MM.1S (cell line): ENCODE measurements around the gene BCL11B.

Source experiments
- DNase-seq: peaks from one replicate; pipeline ENCODE4 v3.0.0-alpha.2; 2015
- H2AFZ ChIP-seq: fragments of 300-600 bp; sonication (generic); 2 replicates; pipeline ENCODE4 v1.6.0; 2016; ENCODE audit warnings: antibody characterized with exemption, low read length
- H3F3A ChIP-seq: fragments of 300-600 bp; sonication (generic); 2 replicates; pipeline ENCODE4 v1.6.1; 2016; ENCODE audit warnings: mild to moderate bottlenecking, antibody characterized with exemption, low read length, moderate library complexity, mixed read lengths; ENCODE audit not compliant: insufficient read depth
- H3K27ac ChIP-seq: fragments of 300-600 bp; sonication (generic); 2 replicates; pipeline ENCODE4 v1.5.1; 2016; ENCODE audit warnings: mild to moderate bottlenecking, low read length
- H3K27me3 ChIP-seq: fragments of 300-600 bp; sonication (generic); replicated peaks from 2 replicates; pipeline ENCODE4 v1.6.0; 2016; ENCODE audit warnings: low read length; ENCODE audit not compliant: insufficient read depth
- H3K36me3 ChIP-seq: fragments of 300-600 bp; sonication (generic); replicated peaks from 2 replicates; pipeline ENCODE4 v1.6.1; 2016; ENCODE audit warnings: mild to moderate bottlenecking, low read length, mixed read lengths; ENCODE audit not compliant: insufficient read depth
- H3K4me1 ChIP-seq: fragments of 300-600 bp; sonication (generic); 2 replicates; pipeline ENCODE4 v1.6.1; 2016; ENCODE audit warnings: low read length, mixed read lengths
- H3K4me2 ChIP-seq: fragments of 300-600 bp; sonication (generic); 2 replicates; pipeline ENCODE4 v1.6.0; 2016; ENCODE audit warnings: low read depth, low read length
- H3K4me3 ChIP-seq: fragments of 300-600 bp; sonication (generic); 2 replicates; pipeline ENCODE4 v1.5.1; 2016; ENCODE audit warnings: low read length, mixed read lengths
- H3K79me2 ChIP-seq: fragments of 300-600 bp; sonication (generic); 2 replicates; pipeline ENCODE4 v1.6.1; 2016; ENCODE audit warnings: mixed run types, low read length, mixed read lengths
- H3K9ac ChIP-seq: fragments of 300-600 bp; sonication (generic); 2 replicates; pipeline ENCODE4 v1.6.1; 2016; ENCODE audit warnings: low read length, mixed read lengths
- H3K9me2 ChIP-seq: fragments of 300-600 bp; sonication (generic); replicated peaks from 2 replicates; pipeline ENCODE4 v1.6.1; 2016; ENCODE audit warnings: mild to moderate bottlenecking, low read length, mixed read lengths; ENCODE audit not compliant: insufficient read depth
- H3K9me3 ChIP-seq: fragments of 300-600 bp; sonication (generic); replicated peaks from 2 replicates; pipeline ENCODE4 v1.6.1; 2016; ENCODE audit warnings: mild to moderate bottlenecking, low read length, mixed read lengths; ENCODE audit not compliant: insufficient read depth
- H4K20me1 ChIP-seq: fragments of 300-600 bp; sonication (generic); 2 replicates; pipeline ENCODE4 v1.6.1; 2016; ENCODE audit warnings: mild to moderate bottlenecking, low read length, moderate library complexity, mixed read lengths; ENCODE audit not compliant: insufficient read depth
- EZH2 ChIP-seq: fragments of 300-600 bp; sonication (generic); optimal IDR thresholded peaks from 2 replicates; pipeline ENCODE3; 2017; ENCODE audit warnings: low read depth, mild to moderate bottlenecking, antibody characterized with exemption, low read length, mixed read lengths
- EZH2phosphoT487 ChIP-seq: fragments of 300-600 bp; sonication (generic); IDR thresholded peaks from 2 replicates; pipeline ENCODE4 v1.6.1; 2018; ENCODE audit warnings: antibody characterized with exemption, low read length
- TF ChIP-seq, protein P1 (sequence below): fragments of 300-600 bp; sonication (generic); IDR thresholded peaks from 2 replicates; pipeline ENCODE4 v1.5.1; 2016; ENCODE audit warnings: antibody characterized with exemption, low read length, mixed read lengths

The BCL11B gene

DNA sequence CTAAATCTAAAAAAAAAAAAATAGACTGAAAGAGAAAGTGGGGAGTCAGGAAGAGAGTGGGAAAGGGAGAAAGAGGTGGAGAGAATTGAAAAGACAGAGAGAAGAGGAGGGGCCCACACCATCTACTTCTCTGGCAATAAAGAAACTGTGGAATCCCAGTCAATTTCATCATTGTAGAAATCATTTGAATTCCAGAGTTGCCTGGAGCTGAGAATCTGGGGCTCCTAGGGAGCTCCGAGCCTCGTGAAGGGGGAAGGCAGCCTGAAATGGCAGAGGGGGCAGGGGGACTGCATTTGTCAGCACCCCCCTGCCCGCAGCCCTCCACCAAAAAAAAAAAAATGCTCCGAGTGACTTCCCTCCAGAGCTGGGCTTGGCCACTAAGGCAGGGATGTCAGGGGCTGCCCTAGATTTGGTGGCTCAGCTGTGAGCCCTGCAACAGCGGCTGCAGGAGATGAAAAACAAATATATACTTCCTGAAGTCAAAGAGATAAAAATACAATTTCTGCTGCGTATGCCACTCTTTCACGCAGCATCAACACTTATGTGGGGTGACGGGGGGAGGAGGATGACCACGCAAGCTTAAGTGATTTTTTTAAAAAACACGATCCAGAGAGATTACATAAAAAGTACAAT is 80.5 kb downstream of the BCL11B start:
- no peak overlapping the region for H3K27ac ChIP-seq
- peak overlapping the region; percentile 38; the same call in 1 of the 2 replicates for H2AFZ ChIP-seq
- peak overlapping the region; percentile 46 for H3K4me3 ChIP-seq
- H3K79me2 ChIP-seq: no peaks in the 10 kb centered on the region
- no peak overlapping the region for H3K9ac ChIP-seq
- no peaks in the 10 kb centered on the region for H3K9me2 ChIP-seq
- peak; percentile 16 for DNase-seq
- no peaks in the 10 kb centered on the region for H3K4me1 ChIP-seq
- H3K27me3 ChIP-seq: no peaks in the 10 kb centered on the region
- H3F3A ChIP-seq: no peaks in the 10 kb centered on the region
- peak overlapping the region; percentile 60 for H3K4me2 ChIP-seq
- TF ChIP-seq, protein P1, sequence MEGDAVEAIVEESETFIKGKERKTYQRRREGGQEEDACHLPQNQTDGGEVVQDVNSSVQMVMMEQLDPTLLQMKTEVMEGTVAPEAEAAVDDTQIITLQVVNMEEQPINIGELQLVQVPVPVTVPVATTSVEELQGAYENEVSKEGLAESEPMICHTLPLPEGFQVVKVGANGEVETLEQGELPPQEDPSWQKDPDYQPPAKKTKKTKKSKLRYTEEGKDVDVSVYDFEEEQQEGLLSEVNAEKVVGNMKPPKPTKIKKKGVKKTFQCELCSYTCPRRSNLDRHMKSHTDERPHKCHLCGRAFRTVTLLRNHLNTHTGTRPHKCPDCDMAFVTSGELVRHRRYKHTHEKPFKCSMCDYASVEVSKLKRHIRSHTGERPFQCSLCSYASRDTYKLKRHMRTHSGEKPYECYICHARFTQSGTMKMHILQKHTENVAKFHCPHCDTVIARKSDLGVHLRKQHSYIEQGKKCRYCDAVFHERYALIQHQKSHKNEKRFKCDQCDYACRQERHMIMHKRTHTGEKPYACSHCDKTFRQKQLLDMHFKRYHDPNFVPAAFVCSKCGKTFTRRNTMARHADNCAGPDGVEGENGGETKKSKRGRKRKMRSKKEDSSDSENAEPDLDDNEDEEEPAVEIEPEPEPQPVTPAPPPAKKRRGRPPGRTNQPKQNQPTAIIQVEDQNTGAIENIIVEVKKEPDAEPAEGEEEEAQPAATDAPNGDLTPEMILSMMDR: no peak
- TF ChIP-seq EZH2phosphoT487 (no peak), EZH2 (no peak)
- no peaks in the 10 kb centered on the region for H4K20me1 ChIP-seq
- H3K9me3 ChIP-seq: no peaks in the 10 kb centered on the region
- H3K36me3 ChIP-seq: no peaks in the 10 kb centered on the region

DNA sequence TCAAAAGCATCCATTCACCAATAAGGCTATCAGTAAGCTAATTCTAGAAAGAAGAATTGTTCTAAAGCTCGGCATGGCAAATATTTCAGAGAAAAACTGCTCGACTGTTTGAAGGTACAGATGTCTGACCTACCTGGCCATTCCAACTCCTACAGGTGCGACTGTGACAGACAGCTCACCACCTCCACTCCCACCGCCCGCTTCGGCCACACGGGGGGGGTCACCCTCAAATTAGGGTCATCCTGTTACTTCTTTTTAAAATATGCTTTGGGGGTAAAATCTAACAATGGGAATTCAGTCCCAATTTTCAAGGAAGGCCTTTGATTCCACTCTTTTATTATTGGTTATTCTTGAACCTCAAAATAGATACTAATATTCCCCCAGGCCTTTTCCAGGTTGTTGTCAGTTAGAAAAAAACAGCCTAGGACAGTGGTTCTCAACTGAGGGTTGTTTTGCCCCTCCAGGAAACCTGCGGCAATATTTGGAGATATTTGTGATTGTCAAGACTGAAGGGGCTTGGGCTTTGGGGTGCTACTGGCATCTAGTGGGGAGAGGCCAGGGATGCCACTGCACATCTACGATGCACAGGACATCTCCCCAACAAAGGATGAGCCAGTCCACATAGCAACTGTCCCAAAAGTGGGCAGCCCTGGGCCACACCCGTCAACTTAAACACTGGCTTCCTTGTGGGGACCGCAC is 81.2 kb downstream of the BCL11B start:
- Histone ChIP-seq H3K27ac (no peak overlapping the region), H3K9me2 (no peaks in the 10 kb centered on the region), H3F3A (no peaks in the 10 kb centered on the region), H3K9me3 (no peaks in the 10 kb centered on the region), H2AFZ (no peak overlapping the region), H4K20me1 (no peaks in the 10 kb centered on the region), H3K9ac (no peak overlapping the region), H3K4me1 (no peaks in the 10 kb centered on the region), H3K36me3 (no peaks in the 10 kb centered on the region), H3K4me2 (peak overlapping the region; percentile 60; the same call in 1 of the 2 replicates), H3K4me3 (no peak overlapping the region), H3K79me2 (no peaks in the 10 kb centered on the region), H3K27me3 (no peaks in the 10 kb centered on the region)
- no peak for TF ChIP-seq EZH2
- TF ChIP-seq EZH2phosphoT487: no peak
- TF ChIP-seq, protein P1: peak; percentile 7; the same call in 1 of the 2 replicates
- no peak for DNase-seq

GRCh38 chr14:99189201-99189801 is 82.7 kb downstream of the BCL11B start:
- no peaks in the 10 kb centered on the region for H3K79me2 ChIP-seq
- H3K4me3 ChIP-seq: no peak overlapping the region

More at GRCh38 chr14:99189201-99189801, 82.7 kb downstream of the BCL11B start:
- H3K4me2 ChIP-seq: no peak overlapping the region
- DNase-seq: no peak
- no peaks in the 10 kb centered on the region for H4K20me1 ChIP-seq
- no peak overlapping the region for H3K9ac ChIP-seq
- H3K9me3 ChIP-seq: no peaks in the 10 kb centered on the region
- H3K4me1 ChIP-seq: no peaks in the 10 kb centered on the region
- H3K36me3 ChIP-seq: no peaks in the 10 kb centered on the region
- no peak overlapping the region for H3K27ac ChIP-seq
- H2AFZ ChIP-seq: no peak overlapping the region
- no peak for TF ChIP-seq EZH2phosphoT487
- TF ChIP-seq, protein P1: no peak
- TF ChIP-seq EZH2: no peak
- H3F3A ChIP-seq: no peaks in the 10 kb centered on the region
- H3K9me2 ChIP-seq: no peaks in the 10 kb centered on the region
- no peaks in the 10 kb centered on the region for H3K27me3 ChIP-seq
